Measurements from ENCODE around the gene ASAP2.

The ASAP2 gene

DNA sequence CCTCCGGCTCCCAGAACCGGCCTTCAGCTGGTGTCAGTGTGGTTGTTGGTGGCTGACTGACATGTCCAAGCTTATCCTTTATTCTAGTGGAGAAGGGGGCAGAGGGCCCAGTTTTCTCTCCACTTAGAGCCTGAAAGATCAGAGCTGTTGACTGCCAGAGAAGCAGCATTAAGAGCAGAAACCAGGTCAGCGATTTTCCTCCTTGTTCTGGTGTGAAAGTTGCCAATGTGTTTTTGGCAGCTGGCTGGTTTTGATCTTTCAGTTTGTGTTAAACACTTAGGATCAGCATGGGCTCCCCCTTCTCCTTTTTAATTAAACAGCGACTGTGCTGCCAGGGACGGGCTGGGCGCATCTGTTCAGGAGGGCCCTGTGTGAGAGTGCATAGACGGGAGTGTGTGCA lies 100.9 kb downstream of the ASAP2 start:
- DNase-seq (ENCODE audit: low read depth), result no peak
- H3K4me3 ChIP-seq (ENCODE audit: low read length), result no peak overlapping the region
- no peak for TF ChIP-seq CTCF (IDR thresholded peaks at IDR 0.05; ENCODE audit: insufficient read depth, low read depth, low read length, missing control alignments)

- no peak overlapping the region for H3K4me3 ChIP-seq (ENCODE audit: low read length)
- no peak for TF ChIP-seq CTCF (IDR thresholded peaks at IDR 0.05; ENCODE audit: insufficient read depth, low read depth, low read length, missing control alignments)
- DNase-seq (ENCODE audit: low read depth), result peak; percentile 27
These were observed 101.8 kb downstream of the ASAP2 start for GRCh38 chr2:9308186-9308955.

DNA sequence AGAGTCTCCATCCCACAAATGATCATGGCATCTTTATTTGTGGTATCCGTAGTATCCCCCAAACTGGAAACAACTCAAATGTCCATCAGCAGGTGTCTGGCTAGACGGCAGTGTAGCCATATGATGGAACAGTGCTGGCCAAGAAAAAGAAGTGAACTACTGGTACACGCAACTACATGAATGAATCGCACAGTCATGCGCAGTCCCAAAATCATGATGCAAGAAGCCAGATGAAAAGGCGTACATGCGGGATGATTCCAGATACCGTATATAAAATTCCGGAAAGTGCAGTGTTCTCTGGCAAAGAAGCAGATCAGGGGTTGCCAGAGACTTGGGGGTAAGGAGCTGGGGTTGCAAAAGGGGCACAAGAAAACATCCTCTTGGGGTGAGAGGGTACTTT lies 102.5 kb downstream of the ASAP2 start:
- no peak overlapping the region for H3K4me3 ChIP-seq (ENCODE audit: low read length)
- no peak for TF ChIP-seq CTCF (IDR thresholded peaks at IDR 0.05; ENCODE audit: insufficient read depth, low read depth, low read length, missing control alignments)
- no peak for DNase-seq (ENCODE audit: low read depth)

DNA sequence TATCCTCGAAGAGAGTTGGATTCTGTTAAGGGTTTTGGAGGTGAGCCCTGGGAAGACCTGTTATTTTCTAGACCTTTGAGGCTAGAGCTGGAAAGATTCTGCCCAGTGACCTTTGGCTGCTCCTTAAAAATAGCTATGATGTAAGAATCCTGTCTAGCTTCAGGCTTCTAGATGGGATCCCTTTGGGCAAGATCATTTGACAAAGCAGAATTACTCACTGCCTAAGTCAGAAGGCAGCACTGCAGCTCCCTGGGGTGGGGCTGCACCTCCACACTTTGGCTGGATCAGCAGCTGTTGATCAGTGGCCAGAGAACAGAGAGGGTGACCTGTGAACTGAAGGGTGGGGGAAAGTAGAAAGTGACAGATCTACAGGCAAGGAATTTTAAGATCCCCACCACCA lies 103.8 kb downstream of the ASAP2 start:
- TF ChIP-seq CTCF (IDR thresholded peaks at IDR 0.05; ENCODE audit: insufficient read depth, low read depth, low read length, missing control alignments), result no peak
- DNase-seq (ENCODE audit: low read depth), result peak; percentile 89
- no peak overlapping the region for H3K4me3 ChIP-seq (ENCODE audit: low read length)

- peak; percentile 54 for DNase-seq (ENCODE audit: low read depth)
- H3K4me3 ChIP-seq (ENCODE audit: low read length), result no peak overlapping the region
- TF ChIP-seq CTCF (IDR thresholded peaks at IDR 0.05; ENCODE audit: insufficient read depth, low read depth, low read length, missing control alignments), result no peak
These were observed 104.2 kb downstream of the ASAP2 start for GRCh38 chr2:9310798-9311197.

DNA sequence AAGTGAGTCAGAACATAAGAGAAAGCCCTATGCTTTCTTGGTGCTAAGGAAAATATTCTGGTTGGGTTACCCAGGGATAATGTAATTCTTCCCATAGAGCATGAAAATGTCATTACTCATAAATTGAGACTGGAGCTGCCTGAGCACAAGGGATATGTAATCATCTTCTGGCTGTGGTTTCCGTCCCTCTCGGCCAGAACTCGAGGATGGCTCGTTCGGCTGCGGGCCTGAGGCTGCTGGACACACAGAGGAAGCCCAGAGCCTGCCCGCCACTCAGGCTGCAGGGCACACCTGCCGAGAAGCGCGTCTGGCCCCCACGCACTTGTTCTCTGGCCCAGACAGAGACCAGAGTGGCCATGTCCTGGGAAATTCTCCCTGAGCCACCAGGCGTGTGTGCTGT lies 104.9 kb downstream of the ASAP2 start:
- no peak for TF ChIP-seq CTCF (IDR thresholded peaks at IDR 0.05; ENCODE audit: insufficient read depth, low read depth, low read length, missing control alignments)
- DNase-seq (ENCODE audit: low read depth), result peak; percentile 89
- no peak overlapping the region for H3K4me3 ChIP-seq (ENCODE audit: low read length)

- H3K4me3 ChIP-seq (ENCODE audit: low read length), result no peak overlapping the region
- no peak for TF ChIP-seq CTCF (IDR thresholded peaks at IDR 0.05; ENCODE audit: insufficient read depth, low read depth, low read length, missing control alignments)
- no peak for DNase-seq (ENCODE audit: low read depth)
These were observed 106.0 kb downstream of the ASAP2 start for GRCh38 chr2:9312591-9312990.

All from epithelial cell of esophagus (primary cell).